Activated CD8-positive, alpha-beta memory T cell treated with anti-CD3 and anti-CD28 coated beads for 48 hours (primary cell): ENCODE data around the gene FMNL2.
"Not testable (repeated sequence)": the region's sequence is repeated elsewhere in the genome, so short reads cannot be mapped to it uniquely, and the experiment has no call there.

Source experiments
- DNase-seq, 3 experiments: peaks; one replicate each; pipeline ENCODE4 v3.0.0-alpha.2; 2020; ENCODE audit warnings: low read depth in 2 of 3, low spot score in 2 of 3

The FMNL2 gene

DNA sequence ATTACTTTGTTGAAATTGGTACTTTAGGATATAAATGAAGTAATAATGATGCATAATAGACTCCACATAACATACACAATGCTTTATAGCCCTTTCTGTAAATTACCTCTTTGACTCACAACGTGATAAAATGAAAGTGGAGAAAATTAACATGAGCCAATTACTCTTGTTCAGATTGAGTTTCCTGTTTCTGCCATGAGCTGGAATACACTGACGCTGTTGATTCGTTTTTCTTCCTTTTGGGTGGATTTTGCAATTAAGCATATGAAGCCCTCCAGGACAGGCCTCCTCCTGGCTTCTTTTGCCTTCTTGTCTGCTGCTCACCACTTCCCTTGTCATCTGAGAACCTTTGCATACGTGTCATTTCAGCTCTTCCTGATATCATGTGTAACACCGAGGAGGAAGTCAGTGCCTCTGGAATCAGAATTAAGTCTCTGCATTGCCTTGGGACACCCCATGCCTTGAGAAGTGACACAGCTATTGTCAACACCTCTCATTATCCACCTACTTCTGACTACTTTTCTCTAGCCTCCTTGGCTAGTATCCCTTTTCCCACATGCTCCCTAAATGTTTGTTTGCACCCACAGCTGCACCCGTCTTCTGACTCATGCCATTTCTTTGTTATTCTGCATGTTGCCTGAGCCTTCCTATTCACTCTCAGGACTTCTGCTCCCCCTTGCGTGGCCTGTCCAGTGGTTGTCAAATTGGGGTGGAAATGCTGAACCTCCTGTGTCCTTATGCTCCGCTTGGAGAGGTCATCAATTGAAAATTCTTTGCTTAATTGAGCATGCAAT lies 134.1 kb downstream of the FMNL2 start:
- DNase-seq: no peak

DNA sequence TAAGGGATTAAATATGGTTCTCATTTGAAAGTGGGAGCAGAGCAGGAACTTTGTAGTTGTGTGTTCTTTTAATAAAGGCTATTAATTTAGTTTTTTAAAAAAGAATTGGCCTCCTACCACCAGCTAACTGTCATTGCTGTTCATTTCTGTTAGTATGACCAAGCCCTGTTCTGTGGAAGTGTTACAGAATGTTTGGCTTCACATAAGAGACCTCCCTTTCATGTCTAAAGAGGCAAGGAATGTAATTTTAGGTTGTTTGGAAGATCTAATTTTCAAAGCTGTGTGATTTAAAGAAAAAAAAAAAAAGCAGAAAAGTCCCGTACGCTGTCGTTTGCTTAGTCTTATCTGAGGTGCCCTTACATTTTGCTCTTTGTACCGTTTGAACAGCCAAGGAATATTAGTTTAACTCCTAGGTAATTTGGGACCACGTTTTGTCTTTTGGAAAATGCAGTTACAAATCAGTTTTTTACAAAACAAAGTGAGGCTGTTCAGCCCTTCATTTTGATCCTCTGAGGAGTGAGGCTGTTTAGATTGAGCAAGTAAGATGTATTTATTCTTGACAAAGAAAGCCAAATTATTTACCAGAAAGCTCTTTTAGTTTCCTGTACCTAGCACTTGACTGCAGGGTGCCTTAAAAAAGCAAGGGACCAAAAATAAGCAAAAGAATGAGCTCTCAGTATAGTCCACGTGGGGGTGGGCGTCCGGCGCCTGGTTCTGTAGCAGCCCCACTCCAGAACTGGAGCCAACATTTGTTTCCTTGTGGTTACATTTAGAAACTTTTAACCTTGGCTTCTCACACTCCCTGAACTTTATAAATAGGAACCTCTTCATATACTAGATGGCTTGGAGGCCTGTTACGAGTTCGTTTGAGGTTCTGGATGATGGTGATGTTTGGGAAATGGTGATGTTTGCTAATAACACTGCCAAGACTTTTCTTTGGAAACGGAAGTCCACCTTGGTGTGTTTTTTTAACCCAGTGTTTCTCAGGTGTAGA lies 136.2 kb downstream of the FMNL2 start:
- DNase-seq: no peak

DNA sequence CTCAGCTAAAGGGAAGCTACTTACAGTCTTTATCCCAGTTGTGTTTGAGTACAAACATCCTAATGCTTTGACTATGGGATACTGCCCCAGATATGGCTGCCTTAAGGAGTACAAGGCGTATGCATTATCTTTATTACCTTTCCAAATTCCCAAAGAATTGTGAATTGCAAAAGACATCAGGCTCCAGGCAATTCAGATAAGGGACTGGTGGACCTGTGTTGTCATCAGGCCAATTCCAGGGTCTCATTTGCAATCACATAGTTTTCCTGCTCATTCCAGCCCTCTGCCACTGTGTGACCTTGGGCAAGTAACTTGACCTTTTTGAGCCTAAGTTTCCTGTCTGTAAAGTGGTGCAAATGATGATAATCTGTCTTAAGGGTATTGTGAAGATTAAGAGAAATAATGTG lies 137.5 kb downstream of the FMNL2 start:
- DNase-seq: no peak

DNA sequence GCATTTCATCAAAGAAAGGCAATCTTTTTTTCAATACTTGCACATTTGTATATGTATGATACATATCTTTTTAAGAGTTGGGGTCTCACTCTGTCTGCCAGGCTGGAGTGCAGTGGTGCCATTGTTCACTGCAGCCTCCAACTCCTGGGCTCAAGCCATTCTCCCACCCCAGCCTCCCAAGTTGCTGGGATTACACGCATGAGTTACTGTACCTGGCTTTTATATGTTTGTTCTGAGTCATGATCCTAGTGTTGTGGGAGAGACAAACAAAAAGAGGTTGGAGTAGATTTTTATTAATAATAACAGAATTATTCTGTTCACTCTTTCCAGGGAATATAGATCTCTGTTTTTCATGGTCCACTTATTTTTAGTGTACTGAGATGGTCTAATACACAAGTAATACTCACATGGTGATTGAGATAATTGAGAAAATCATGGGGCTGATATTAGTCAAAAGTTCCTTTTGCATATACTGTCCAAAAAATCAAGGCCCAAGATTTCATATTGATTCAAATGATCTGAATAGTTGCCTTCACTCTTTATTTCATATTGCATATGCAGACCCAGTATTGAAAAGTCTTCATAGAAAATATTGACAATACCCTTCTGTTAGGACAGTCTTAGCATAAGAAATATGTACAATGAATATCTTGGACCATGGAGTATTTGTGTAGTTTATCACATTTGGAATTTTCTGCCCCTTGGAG lies 138.3 kb downstream of the FMNL2 start:
- no peak for DNase-seq

DNA sequence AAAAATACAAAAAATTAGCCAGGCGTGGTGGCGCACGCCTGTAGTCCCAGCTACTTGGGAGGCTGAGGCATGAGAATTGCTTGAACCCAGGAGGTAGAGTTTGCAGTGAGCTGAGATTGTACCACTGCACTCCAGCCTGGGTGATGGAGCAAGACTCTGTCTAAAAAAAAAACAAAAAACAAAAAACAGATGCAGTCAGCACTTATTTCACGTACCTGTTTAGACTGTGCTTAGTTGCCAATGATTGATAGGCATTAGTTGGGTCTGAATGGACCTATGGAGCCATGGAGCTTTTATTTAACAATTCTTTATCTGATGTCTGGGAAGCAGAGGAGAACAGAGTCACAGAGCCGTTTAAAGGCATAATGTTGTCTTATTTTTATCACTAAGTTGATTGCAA lies 139.5 kb downstream of the FMNL2 start:
- DNase-seq: not testable (repeated sequence)

DNA sequence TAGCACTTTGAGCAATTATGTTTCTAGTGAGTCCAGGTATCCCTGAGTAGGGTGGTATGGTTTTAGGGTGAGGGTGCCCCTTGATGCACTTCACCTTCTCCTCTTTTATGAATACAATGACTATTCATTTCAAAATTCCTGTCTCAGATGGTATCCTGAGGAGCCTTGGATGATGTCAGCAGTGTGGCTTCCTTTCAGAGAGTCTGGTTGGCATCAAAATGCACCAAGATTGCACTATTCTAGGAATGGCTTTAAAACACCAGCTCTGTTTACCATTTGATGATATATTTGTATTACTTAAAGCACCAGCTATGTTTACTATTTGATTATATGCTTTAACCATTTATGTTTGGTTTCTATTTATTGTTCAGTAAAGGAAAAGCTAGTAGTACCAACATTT lies 141.0 kb downstream of the FMNL2 start:
- DNase-seq: no peak

- DNase-seq: no peak
Measured at GRCh38 chr2:152477347-152478092, 142.5 kb downstream of the FMNL2 start.

GRCh38 chr2:152479282-152479681 lies 144.3 kb downstream of the FMNL2 start:
- no peak for DNase-seq

GRCh38 chr2:152480821-152481399 lies 145.9 kb downstream of the FMNL2 start:
- no peak for DNase-seq

GRCh38 chr2:152481881-152482583 lies 147.1 kb downstream of the FMNL2 start:
- no peak for DNase-seq

DNA sequence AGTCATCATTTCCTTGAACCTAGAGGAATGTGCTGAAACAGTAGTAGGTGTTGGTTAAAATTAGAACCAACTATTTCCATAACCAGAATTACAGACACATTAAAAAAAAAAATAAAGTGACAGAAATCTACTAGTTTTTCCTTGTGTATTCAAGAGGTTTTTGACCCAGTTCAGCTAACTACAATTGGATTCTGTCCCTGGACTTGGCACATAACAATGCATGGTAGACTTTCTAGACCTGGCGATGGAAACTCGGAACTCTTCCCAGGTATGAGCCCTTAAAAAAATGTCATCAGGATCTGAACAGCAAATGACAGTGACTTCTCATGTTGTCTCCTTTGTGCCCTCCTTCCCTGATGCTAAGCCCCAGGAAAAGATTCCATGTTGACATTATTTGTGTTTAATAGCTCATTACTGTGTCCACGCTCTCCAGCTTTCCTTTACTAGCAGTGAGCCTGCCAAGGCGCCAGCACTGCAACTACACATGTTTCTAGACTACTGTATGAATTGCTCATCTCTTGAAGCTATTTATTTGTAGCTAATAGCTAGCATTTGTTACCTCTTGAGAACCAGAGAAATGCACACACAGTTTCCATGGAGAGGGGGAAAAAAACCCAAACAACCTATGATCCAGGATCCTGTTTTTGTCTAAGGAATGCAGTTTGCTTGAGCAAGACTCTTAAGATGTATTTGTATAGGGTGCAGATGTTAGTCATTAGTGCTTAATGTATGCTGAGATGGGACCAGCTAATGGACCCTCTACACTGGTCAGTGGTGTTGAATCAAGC lies 148.5 kb downstream of the FMNL2 start:
- no peak for DNase-seq

DNA sequence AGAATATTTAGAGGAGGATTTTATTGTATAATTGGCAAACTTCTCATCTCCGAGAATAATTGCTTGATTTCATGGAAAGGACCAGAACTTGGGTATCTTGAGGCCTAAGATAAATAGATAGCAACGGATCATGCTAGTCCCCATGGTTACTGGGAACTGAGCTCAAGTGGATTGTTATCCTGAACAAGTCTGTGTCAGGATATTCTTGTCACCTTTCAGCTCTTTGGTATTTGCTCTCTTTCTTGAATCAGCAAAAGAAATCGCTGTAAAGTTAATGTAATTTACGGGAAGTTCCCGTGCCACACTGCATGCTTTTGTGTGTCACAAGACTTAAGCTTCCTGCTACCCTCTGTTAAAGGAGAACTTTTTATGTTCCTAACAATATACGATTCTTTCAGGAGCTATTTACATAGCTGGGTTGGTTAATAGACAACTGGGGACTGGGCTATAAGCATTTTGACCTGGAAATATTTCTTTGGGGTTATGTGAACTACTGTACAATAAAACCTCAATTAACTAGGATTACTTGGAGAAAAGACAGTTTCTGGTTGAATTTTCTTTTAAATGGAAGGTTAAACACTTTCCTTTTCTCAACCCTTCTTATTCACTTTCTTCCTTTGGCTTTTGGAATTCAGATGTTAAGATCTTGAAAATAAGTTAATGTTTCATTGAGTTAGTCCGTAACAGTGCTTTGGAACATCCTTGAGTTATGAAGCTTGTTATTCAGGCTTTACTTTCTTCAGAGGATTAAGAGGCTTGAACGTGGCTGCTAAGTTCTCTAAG lies 151.2 kb downstream of the FMNL2 start:
- DNase-seq: no peak

DNA sequence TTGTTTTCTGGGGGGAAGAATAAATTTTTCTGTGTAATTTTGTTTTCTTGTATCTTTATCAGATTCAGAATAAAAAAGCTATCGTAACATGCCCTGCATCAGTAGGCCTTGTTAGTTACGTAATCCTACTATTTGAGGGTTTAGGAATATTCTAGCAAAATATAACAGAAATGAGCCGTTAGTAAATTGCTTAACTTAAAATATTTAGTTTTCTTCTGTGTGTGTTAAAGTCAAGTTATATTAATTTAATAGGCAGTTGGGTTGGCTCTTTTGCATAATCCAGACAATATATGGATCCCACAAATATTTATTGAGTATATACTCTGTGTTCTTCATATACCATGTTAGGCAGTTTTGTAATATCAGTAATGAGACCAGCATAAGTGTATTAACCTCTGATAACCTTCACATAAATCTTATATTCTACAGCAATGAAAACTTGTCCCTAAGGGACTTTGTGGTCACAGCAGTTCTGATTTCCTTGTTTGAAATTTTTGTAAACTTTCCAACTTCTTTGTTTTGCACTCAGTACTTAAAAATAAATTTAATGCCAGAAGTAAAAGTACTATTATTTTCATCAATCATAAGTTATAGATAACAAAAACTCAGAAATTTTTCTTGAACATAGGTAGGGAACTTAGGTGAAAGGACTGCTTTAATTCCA lies 151.9 kb downstream of the FMNL2 start:
- no peak for DNase-seq

- DNase-seq: no peak
Measured at GRCh38 chr2:152488075-152488474, 153.1 kb downstream of the FMNL2 start.

DNA sequence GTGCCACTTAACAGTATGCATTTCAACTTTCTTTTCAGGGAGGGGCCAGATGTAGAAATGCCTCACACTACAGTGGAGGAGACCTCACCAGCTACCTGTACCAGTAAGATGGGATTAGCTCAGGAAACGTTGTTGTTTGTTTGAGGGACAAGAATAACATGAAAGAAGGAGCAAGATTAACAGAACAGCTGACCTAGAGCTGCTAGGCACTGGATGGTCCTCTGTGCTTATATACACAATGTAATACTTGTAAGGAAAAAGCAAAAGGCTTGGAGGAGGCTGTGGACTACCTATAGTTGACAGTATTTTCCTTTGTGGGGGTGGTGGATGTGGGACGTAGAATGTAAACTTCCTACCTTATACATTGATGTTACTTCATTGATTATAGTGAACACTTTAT lies 154.4 kb downstream of the FMNL2 start:
- no peak for DNase-seq

DNA sequence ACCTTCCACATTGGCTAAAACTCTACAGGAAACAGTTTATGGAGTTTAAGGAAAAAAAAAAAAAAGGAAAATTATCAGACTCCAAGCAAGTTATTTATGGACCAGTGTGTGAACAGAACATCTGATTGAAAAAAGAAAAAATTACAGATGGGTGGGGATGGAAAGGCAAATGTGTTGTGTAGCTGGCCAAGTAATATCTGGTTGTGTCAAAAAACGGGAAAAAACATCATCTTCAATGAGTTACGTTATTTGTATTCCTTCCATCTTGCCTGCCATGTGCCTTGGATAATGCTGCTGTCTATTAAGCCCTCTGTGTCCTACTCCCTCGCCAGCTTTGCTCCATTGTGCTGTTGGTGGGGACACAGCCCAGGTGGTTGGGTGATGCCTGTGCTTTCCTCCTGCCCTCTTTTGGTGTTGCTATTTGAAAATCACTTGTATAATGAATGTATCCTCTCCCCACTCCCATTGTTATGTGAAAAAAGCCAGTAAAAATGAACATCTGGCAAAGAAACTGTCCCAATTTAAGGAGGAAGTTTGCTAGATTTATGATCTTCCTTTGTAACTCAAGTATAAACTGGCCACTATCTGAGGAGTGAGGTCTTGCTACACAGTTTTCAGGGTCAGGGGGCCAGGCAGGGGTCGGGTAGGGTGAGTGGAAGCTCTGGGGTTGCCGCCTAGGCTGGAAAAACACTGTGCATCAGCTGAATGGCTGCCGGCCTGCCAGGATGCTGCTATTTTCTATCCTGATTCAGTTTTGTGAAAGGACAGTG lies 155.9 kb downstream of the FMNL2 start:
- no peak for DNase-seq

GRCh38 chr2:152492131-152492530 lies 157.2 kb downstream of the FMNL2 start:
- no peak for DNase-seq
